Eye (tissue), 1 donor: Measurements from ENCODE around the gene BET1.
A peak's percentile ranks its signal among the peaks of the same experiment; 100 is the strongest.
"Not testable (repeated sequence)": the region's sequence is repeated elsewhere in the genome, so short reads cannot be mapped to it uniquely, and the experiment has no call there.

Experiments used
- DNase-seq: peaks from one replicate; pipeline ENCODE4 v3.0.0-alpha.2; 2015

BET1 gene

DNA sequence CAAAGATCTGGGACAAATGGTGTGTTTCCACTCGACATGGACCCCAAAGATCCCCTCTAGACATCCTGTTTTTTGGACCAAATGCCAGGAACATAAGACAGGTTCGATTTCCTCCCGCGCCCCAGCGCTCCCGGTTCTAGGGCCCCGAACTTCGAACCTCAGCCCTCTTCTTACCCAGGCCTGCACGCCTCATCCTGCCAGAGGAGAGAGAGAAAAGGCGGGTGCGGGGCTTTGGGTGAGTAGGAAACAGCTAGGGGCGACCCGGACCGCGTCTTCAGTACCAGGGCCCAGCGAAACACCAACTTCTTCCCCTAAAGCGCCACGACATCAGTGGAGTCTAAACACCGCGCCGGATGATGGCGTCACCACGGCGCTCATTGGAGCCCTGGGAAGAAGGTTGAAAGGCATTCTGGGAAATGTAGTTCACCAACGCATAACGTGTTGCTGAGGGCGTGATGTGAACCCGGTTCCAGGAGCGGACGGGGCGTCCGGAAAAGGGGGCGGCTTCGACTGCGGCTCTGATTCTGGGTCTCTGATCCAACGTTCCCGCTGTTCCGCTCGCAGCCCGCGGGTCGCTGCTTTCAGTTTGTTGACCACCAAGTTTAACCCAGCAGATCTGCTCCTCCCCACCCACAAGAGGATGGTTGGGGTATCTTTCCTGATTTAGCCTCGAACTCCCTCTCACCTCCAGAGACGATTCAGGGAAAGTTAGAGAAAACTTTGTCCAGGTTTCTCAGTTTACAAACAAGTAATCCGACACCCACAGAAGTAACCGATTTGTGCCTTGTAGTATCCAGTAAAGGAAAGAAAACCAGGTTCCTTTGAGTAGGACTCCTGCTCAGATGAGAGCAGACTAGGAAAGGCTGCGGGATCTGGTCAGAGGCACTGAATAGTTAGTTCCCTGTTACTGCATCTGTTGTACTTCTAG lies at the start of gene BET1:
TSS of gene BET1 (minus strand) at position 332 of the 928 bp plus-strand sequence. CDS start at position 193, 139 bp downstream.
- peak; percentile 99 for DNase-seq

DNA sequence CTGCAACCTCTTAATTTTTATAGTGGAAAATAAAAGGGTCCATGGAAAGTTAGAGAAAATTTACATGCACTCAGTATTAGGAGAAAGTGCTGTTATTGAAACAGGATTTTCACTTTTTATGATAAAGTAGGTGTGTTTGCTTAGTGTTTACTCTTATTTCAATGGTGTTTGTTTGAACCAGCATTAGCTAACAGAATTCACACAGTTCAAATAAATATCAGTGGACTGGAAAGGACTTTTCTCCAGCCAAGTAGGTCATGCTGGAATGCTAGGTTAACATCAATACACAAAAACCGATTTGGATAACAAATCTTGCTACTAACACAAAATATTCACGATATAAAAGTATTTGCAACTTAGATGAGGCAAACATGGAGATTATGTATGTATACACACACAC lies 49.4 kb upstream of the BET1 start:
- no peak for DNase-seq

GRCh38 chr7:94052398-94053180 lies 48.4 kb upstream of the BET1 start:
- DNase-seq = no peak

- no peak for DNase-seq
Observed at GRCh38 chr7:94050046-94050445, 45.9 kb upstream of the BET1 start.

DNA sequence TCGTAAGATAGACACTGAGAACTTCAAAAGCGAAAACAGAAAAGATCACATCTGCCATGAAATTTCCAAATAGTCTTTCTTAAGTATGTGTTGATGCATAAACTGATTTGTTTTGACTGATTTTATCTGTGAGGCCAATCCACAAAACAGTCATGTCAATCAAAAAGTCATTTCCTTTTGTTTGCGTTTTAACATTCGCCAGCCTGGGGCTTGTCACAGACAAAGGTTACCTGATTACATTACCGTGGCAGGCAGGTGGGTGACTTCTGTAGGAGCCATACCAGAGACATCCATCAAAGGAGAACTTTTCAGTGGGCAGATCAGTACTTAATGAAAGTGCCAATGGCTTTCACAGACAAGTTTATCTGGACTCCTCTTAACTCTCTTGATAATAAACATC lies 45.5 kb upstream of the BET1 start:
- DNase-seq = no peak

DNA sequence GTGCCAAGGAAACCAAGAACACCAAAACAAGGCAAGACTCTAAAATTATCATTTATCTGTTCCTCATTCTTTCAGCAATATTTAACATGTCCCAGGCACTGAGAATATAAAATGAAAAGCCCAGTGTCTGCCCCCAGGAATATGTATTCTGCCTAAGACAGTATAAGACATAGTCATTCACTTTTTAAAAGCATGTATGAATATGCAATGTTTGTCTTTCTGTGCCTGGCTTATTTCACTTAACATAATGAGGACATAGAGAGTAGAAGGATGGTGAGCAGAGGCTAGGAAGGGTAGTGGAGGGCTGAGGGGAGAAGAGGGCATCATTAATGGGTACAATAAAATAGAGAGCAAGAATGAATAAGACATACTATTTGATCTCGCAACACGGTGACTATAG lies 44.6 kb upstream of the BET1 start:
- no peak for DNase-seq

DNA sequence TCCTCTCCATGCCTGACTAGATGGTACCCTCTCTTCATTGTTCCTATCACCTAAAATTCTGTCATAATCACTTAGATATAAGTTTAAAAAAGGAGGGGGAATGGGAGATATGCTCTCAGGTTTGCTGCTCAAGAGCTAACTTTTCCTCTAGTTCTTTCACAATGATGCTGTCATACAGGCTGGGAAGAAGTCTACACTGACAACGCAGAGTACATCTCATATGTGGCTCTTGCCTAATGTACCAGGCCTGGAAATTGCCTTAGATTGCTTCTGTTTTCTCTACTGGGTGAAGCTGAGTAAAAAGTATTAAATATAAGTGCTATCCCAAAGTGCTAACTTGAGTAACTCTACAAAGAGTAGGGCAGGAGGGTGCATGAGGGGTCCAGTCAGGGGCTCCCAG lies 43.8 kb upstream of the BET1 start:
- no peak for DNase-seq

- no peak for DNase-seq
Observed at GRCh38 chr7:94045581-94045980, 41.4 kb upstream of the BET1 start.

GRCh38 chr7:94044806-94045205 lies 40.7 kb upstream of the BET1 start:
- DNase-seq = no peak

DNA sequence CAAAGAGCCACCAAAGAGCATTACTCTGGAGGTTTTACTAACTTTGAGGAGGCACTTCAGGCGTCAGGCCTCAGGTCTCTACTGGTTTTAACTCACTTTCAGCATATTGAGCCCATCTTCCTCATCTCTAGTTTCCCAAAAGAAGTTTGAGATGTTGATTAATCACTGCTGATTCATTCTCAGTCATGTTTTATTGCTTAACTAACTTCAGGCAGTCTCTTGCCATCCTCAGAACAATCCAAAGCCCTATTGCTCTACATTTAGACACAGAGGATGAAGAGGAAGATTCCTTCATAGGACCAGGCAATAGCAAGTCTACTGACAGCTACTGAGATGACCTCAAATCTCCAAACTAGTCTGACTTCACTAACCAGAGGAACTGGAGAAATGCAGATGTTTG lies 39.1 kb upstream of the BET1 start:
- no peak for DNase-seq

DNA sequence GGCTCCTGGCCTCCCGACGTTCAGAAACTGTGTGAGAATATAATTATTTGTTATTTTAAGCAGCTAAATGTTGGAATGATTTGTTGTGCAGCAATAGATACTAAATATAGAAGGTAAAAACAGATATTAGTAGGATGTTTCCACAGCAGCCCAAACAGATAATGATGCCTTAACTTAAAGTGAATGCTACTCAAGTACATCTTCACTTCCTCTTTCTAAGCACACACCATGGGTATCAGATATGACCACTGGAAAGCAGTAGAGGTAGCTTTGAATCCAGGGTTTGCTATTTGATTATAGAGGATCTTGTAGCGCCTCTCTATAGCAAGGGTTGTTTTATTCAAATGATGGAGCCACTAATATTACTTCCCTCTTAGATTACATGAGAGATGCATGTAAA lies 38.2 kb upstream of the BET1 start:
- no peak for DNase-seq

GRCh38 chr7:94041529-94041928 lies 37.4 kb upstream of the BET1 start:
- DNase-seq = no peak

- peak; percentile 80 for DNase-seq
Observed at GRCh38 chr7:94040254-94040653, 36.1 kb upstream of the BET1 start.

DNA sequence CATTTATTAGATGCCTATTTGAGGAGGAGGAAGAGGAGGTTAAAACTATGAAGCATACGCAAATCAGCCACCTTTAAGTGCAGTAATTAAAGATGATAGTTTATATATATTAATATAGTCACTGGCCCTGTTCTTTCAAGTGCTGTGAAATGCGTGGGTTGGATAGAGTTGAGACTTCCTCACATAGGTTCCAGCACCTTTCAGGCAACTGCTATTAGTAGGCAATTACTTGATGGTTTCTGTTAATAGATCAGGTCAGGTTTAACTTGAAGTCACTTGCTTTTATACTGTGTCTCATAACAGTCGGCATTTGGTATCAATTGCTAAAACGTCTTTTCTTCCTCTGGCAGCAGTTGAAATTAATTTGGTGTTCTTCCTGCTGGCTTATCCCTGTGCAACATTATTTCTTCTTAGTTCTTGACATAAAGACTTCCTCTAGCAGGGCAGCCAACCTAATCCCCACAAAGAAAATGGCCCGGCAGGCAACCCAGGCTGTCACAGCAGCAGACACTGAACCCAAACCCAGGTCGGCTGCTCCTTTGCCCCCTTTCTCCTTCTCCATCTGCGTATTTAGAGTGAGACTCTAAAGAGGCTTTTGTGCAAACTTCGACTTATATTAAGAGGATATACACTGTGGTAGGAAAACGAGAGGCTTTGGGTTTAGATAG lies 35.3 kb upstream of the BET1 start:
- peak; percentile 46 for DNase-seq

GRCh38 chr7:94031865-94032264 lies 27.7 kb upstream of the BET1 start:
- DNase-seq = no peak

- DNase-seq = no peak
Observed at GRCh38 chr7:94030634-94031033, 26.5 kb upstream of the BET1 start.

- no peak for DNase-seq
Observed at GRCh38 chr7:94029976-94030375, 25.8 kb upstream of the BET1 start.

GRCh38 chr7:94028768-94029167 lies 24.6 kb upstream of the BET1 start:
- no peak for DNase-seq

DNA sequence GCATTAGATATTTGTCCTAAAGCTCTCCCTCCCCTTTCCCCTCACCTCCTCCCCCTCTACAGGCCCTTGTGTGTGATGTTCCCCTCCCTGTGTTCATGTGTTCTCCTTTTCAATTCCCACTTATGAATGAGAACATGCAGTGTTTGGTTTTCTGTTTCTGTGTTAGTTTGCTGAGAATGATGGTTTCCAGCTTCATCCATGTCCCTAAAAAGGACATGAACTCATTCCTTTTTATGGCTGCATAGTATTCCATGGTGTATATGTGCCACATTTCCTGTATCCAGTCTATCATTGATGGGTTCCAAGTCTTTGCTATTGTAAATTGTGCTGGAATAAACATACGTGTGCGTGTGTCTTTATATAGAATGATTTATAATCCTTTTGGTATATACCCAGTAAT lies 22.5 kb upstream of the BET1 start:
- not testable (repeated sequence) for DNase-seq

- DNase-seq = no peak
Observed at GRCh38 chr7:94022550-94022949, 18.4 kb upstream of the BET1 start.

GRCh38 chr7:94016786-94017185 lies 12.6 kb upstream of the BET1 start:
- DNase-seq = no peak

DNA sequence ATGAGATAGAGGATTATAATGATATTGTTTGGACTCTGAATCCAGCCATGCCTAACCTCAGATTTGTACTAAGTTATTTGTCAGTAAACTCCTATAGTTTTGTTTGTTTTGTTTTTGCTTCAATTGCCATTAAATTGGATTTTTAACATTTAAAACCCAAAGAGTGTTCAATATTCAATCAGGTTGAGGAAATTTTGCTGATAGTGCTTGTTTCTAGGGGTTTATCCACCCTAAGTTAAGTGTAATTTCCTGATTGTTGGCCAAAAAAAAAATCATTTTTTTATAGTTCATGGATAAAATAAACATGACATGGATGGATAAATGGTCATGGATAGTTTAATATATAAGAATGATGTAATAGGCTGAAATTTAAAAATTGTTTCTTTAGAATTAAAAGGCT lies 11.4 kb upstream of the BET1 start:
- no peak for DNase-seq

GRCh38 chr7:94012746-94013145 lies 8.6 kb upstream of the BET1 start:
- DNase-seq = no peak
